IMR-90 (cell line): ENCODE results near the gene GPR137.

Source experiments
- BHLHE40 ChIP-seq: fragments of 150-350 bp; IDR thresholded peaks from 2 replicates; pipeline ENCODE4 v1.6.1; 2016; ENCODE audit warnings: mild to moderate bottlenecking, low read depth, low read length
- CEBPB ChIP-seq: IDR thresholded peaks from 2 replicates; pipeline ENCODE4 v1.6.1; 2012; ENCODE audit warnings: low read depth, low read length, improper control_type of control experiment
- CHD1 ChIP-seq: IDR thresholded peaks from 2 replicates; pipeline ENCODE4 v1.6.1; 2012; ENCODE audit warnings: low read depth, low read length, improper control_type of control experiment
- CTCF ChIP-seq: conservative IDR thresholded peaks from 2 replicates; pipeline ENCODE4 v1.5.1; 2012; ENCODE audit warnings: mild to moderate bottlenecking, low read depth, low read length, improper control_type of control experiment
- MAZ ChIP-seq: IDR thresholded peaks from 2 replicates; pipeline ENCODE4 v1.6.1; 2012; ENCODE audit warnings: low read depth, mild to moderate bottlenecking, low read length, improper control_type of control experiment, moderate library complexity, borderline replicate concordance
- MXI1 ChIP-seq: IDR thresholded peaks from 2 replicates; pipeline ENCODE4 v1.6.1; 2012; ENCODE audit warnings: low read depth, mild to moderate bottlenecking, low read length, moderate library complexity, borderline replicate concordance
- NFE2L2 ChIP-seq: fragments of 150-350 bp; IDR thresholded peaks from 2 replicates; pipeline ENCODE4 v1.6.1; 2016; ENCODE audit warnings: low read depth, mild to moderate bottlenecking, low read length
- POLR2A ChIP-seq: IDR thresholded peaks from 2 replicates; pipeline ENCODE4 v1.6.1; 2012; ENCODE audit warnings: mild to moderate bottlenecking, low read depth, low read length
- RAD21 ChIP-seq: IDR thresholded peaks from 2 replicates; pipeline ENCODE4 v1.6.1; 2012; ENCODE audit warnings: low read length, improper control_type of control experiment
- RFX5 ChIP-seq: IDR thresholded peaks from 2 replicates; pipeline ENCODE4 v1.8.0; 2012; ENCODE audit warnings: low read depth, mild to moderate bottlenecking, low read length, moderate library complexity
- SMC3 ChIP-seq: fragments of 150-350 bp; IDR thresholded peaks from 2 replicates; pipeline ENCODE4 v1.6.1; 2016; ENCODE audit warnings: low read depth, mild to moderate bottlenecking, antibody characterized with exemption, low read length, moderate library complexity
- TF ChIP-seq, protein P1 (sequence below): fragments of 150-350 bp; IDR thresholded peaks from 2 replicates; pipeline ENCODE4 v1.6.1; 2017; ENCODE audit warnings: mild to moderate bottlenecking, antibody characterized with exemption, low read length, low read depth

DNA sequence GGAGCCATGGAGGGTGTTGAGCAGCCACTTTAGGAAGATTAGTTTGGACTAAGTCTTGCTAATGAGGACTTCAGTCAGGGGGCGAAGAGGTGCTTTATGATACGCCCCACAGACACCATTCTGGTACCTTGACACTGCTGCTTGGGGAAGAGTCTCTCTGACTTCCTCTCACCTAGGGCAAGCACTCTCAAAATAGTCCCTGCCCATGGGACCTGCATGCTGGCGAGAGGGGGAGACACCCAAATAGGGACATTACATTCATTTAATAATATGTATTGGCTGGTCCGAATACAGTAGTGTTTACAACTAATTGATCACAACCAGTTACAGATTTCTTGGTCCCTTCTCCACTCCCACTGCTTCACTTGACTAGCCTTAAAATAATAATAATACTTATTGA lies 10.1 kb downstream of the GPR137 start:
- TF ChIP-seq CTCF: no peak
- no peak for TF ChIP-seq POLR2A
- no peak for TF ChIP-seq NFE2L2
- TF ChIP-seq MXI1: no peak
- TF ChIP-seq, protein P1, sequence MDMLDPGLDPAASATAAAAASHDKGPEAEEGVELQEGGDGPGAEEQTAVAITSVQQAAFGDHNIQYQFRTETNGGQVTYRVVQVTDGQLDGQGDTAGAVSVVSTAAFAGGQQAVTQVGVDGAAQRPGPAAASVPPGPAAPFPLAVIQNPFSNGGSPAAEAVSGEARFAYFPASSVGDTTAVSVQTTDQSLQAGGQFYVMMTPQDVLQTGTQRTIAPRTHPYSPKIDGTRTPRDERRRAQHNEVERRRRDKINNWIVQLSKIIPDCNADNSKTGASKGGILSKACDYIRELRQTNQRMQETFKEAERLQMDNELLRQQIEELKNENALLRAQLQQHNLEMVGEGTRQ: no peak
- TF ChIP-seq CHD1: no peak
- TF ChIP-seq SMC3: no peak
- no peak for TF ChIP-seq MAZ
- no peak for TF ChIP-seq BHLHE40
- no peak for TF ChIP-seq RAD21
- TF ChIP-seq CEBPB: no peak
- no peak for TF ChIP-seq RFX5
